Measurements from ENCODE around the gene NUCB1. TPM values are rescaled to one million over a fixed set of nuclear protein-coding genes. Genes with fewer than 3 reads are reported as not detected.
"Not testable (repeated sequence)": the region's sequence is repeated elsewhere in the genome, so short reads cannot be mapped to it uniquely, and the experiment has no call there.

Gene NUCB1
- total RNA-seq, 2 experiments from 2014 or later, result 229 to 236 TPM

DNA sequence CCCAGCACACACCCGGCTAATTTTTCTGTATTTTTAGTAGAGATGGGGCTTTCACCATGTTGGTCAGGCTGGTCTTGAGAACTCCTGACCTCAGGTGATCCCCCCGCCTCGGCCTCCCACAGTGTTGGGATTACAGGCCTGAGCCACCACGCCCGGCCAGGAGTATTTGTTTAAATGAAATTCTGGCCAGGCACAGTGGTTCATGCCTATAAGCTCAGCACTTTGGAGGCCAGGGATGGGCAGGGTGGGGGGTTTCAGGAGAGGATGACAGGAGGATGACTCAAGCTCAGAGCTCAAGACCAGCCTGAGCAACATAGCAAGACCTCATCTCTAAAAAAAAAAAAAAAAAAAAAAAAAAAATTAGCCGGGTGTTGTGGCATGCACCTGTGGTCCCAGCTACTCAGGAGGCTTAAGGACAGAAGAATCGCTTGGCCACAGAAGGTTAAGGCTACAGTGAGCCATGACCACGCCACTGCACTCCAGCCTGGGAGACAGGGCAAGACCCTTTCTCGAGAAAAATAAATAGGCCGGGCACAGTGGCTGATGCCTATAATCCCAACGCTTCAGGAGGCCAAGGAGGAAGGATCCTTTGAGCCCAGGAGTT is 25.2 kb downstream of the NUCB1 start:
- Mint-ChIP-seq H3K9me3 (ENCODE audit: insufficient read depth) (no peaks in the 10 kb centered on the region), H3K4me3 (no peak overlapping the region), H3K4me1 (ENCODE audit: low read depth) (peaks cover 3% of the 10 kb centered on the region), H3K27me3 (ENCODE audit: low read depth) (no peaks in the 10 kb centered on the region), H3K36me3 (ENCODE audit: low read depth) (peaks cover 20% of the 10 kb centered on the region), H3K27ac (no peak overlapping the region)
- ChIA-PET CTCF (interaction anchor here (1.3 kb wide), 1 partner anchor 25 kb away, joined by 3 read pairs; the partner anchor contains the start of gene NUCB1), POLR2A (interaction anchor here (0.6 kb wide), 1 partner anchor 47 kb away, joined by 3 read pairs; no protein-coding TSS in a partner anchor)
- ATAC-seq (no peak), DNase-seq (no peak)

DNA sequence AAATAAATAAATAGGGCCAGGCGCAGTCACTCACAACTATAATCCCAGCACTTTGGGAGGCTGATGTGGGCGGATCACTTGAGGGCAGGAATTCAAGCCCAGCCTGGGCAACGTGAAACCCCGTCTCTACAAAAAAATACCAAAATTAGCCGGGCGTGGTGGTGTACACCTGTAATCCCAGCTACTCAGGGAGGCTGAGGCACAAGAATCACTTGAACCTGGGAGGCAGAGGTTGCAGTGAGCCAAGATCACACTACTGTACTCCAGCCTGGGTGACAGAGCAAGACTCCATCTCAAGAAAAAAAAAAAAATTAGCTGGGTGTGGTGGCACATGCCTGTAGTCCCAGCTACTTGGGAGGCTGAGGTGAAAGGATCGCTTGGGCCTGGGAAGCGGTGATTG is 25.8 kb downstream of the NUCB1 start:
- POLR2A ChIA-PET, result interaction anchor here (0.6 kb wide), 1 partner anchor 46 kb away, joined by 3 read pairs; no protein-coding TSS in a partner anchor
- H3K4me1 Mint-ChIP-seq (ENCODE audit: low read depth); CTCF ChIA-PET; ATAC-seq; DNase-seq; H3K9me3 Mint-ChIP-seq (ENCODE audit: insufficient read depth); H3K27me3 Mint-ChIP-seq (ENCODE audit: low read depth); H3K27ac Mint-ChIP-seq; H3K4me3 Mint-ChIP-seq: not testable (repeated sequence)
- peaks cover 17% of the 10 kb centered on the region for H3K36me3 Mint-ChIP-seq (ENCODE audit: low read depth)

DNA sequence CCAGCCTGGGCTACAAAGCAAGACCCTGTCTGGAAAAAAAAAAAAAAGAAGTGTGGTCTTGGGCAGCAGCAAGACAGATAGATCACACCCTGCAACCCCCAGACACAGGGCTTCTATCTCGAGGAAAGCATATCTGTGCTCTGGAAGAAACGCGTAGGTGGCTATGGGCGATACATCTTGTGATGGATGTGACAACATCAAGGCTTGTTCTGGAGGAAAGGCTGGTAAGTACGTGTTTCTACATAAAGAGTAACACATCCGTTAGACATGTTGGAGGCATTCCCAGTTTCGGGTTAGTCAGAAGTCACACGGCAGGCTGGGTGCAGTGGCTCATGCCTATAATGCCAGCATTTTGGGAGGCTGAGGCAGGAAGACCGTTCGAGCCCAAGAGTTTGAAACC is 26.8 kb downstream of the NUCB1 start:
- no peak overlapping the region for H3K27ac Mint-ChIP-seq
- CTCF ChIA-PET, result no interaction called here

DNA sequence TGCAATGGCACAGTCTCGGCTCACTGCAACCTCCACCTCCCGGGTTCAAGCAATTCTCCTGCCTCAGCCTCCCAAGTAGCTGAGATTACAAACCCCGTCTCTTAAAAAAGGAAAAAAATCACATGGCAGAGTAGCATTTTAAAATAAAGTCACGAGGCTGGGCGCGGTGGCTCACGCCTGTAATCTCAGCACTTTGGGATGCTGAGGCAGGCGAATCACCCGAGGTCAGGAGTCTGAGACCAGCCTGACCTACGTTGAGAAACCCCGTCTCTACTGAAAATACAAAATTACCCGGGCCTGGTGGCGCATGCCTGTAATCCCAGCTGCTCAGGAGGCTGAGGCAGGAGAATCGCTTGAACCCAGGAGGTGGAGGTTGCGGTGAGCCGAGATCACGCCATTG is 27.6 kb downstream of the NUCB1 start:
- ATAC-seq; H3K36me3 Mint-ChIP-seq (ENCODE audit: low read depth); H3K4me3 Mint-ChIP-seq; H3K4me1 Mint-ChIP-seq (ENCODE audit: low read depth); H3K9me3 Mint-ChIP-seq (ENCODE audit: insufficient read depth); H3K27me3 Mint-ChIP-seq (ENCODE audit: low read depth); DNase-seq; H3K27ac Mint-ChIP-seq; POLR2A ChIA-PET; CTCF ChIA-PET: not testable (repeated sequence)

More for the DNA sequence above, 26.8 kb downstream of the NUCB1 start:
- ATAC-seq (no peak), DNase-seq (no peak)
- Mint-ChIP-seq H3K4me1 (ENCODE audit: low read depth) (peaks cover 3% of the 10 kb centered on the region), H3K4me3 (no peak overlapping the region), H3K27me3 (ENCODE audit: low read depth) (no peaks in the 10 kb centered on the region), H3K9me3 (ENCODE audit: insufficient read depth) (no peaks in the 10 kb centered on the region), H3K36me3 (ENCODE audit: low read depth) (peaks cover 10% of the 10 kb centered on the region)
- POLR2A ChIA-PET, result no interaction called here

DNA sequence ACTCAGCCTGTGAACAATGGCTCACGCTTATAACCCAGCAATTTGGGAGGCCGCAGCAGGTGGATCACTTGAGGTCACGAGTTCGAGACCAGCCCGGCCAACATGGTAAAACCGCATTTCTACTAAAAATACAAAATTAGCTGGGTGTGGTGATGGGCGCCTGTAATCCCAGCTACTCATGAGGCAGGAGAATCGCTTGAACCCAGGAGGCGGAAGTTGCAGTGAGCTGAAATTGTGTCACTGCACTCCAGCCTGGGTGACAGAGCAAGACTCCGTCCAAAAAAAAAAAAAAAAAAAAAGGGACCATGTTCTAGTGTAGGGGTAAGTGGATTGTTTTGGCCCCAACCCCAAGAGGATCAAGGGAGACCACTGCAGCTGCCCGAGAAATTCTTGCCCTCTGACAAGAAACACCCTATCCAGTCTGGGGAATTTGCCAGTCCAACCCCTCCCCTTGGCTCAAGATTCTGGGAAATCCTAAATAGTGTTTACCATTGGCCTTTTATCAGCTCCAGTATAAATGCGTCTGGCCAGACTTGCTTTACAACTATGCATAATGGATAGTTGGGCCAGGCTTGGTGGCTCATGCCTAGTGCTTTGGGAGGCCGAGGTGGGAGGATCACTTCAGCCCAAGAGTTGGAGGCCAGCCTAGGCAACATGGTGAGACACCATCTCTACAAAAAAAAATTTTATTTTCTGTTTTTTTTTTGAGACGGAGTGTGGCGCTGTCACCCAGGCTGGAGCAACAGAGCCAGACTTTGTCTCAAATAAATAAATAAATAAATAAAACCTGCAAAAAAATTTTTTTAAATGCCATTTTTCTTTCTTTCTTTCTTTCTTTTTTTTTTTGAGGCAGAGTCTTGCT is 28.3 kb downstream of the NUCB1 start:
- Mint-ChIP-seq H3K36me3 (ENCODE audit: low read depth) (peaks cover 3% of the 10 kb centered on the region), H3K27ac (no peak overlapping the region)

DNA sequence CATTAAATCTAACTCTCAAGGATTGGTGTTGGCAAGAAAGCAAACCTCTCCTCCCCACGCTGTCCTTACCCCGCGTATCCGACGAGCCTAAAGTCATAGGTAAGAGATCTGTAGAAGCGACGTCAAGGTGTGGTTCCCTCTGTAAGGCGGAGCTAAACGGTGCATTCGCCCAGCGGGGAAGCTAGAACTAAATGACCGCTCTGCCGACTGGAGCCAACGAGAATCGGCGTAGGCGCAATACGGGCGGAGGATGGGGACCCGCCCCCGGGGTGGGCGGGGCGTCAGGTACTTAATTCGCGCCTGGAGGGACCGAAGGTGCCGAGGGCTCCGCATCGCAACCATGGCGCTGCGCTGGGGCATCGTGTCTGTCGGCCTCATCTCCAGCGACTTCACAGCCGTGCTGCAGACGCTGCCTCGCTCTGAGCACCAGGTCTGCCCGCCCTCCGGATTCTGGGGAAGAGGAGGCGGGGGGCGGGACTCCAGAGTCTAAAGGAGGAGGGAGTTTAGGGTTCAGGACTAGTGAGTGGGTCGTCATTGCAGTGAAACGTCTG is 33.3 kb downstream of the NUCB1 start, which contains the start of gene DHDH:
Gene DHDH, plus strand, starts transcription at position 318 of the 551 bp plus-strand sequence. Its CDS starts 23 bp downstream, at position 341.
- Mint-ChIP-seq H3K27ac (peak within 1 kb of the TSS; percentile 73), H3K4me3 (peak within 1 kb of the TSS; percentile 79)

More for the DNA sequence above, 28.3 kb downstream of the NUCB1 start:
- POLR2A ChIA-PET, result no interaction called here
- Mint-ChIP-seq H3K27me3 (ENCODE audit: low read depth) (peaks cover 3% of the 10 kb centered on the region), H3K4me1 (ENCODE audit: low read depth) (peaks cover 8% of the 10 kb centered on the region), H3K9me3 (ENCODE audit: insufficient read depth) (no peaks in the 10 kb centered on the region), H3K4me3 (no peak overlapping the region)
- ATAC-seq (no peak), DNase-seq (no peak)
- CTCF ChIA-PET, result no interaction called here

DNA sequence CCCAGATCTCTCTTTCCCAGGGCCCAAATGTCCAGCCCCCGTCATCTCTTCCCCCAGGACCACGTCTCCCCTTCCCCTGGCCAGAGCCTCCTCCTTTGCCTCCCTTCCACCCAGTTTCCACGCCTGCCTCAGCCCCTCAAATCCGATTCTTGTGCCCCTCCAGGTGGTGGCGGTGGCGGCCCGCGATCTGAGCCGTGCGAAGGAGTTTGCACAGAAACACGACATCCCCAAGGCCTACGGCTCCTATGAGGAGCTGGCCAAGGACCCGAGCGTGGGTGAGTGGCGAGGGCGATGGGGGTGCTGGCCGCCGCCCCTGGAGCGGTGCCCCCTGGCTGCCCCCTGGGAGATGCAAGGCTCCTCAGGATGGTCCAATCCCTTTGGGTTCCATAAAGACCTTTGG is 34.7 kb downstream of the NUCB1 start:
- Mint-ChIP-seq H3K9me3 (ENCODE audit: insufficient read depth) (no peaks in the 10 kb centered on the region), H3K4me1 (ENCODE audit: low read depth) (peaks cover 14% of the 10 kb centered on the region), H3K27me3 (ENCODE audit: low read depth) (peaks cover 3% of the 10 kb centered on the region), H3K27ac (no peak overlapping the region), H3K4me3 (no peak overlapping the region), H3K36me3 (ENCODE audit: low read depth) (no peaks in the 10 kb centered on the region)
- ChIA-PET POLR2A (interaction anchor here (1.0 kb wide), 2 partner anchors 16 to 18 kb away, joined by 3 to 4 read pairs; no protein-coding TSS in a partner anchor), CTCF (no interaction called here)
- DNase-seq, result no peak
- no peak for ATAC-seq

More for the DNA sequence above, 33.3 kb downstream of the NUCB1 start, which contains the start of gene DHDH:
- no peaks in the 10 kb centered on the region for H3K9me3 Mint-ChIP-seq (ENCODE audit: insufficient read depth)
- DNase-seq (peak; percentile 92), ATAC-seq (peak; percentile 99)
- POLR2A ChIA-PET, result interaction anchor here (0.9 to 1.5 kb wide), 5 partner anchors 21 to 59 kb away, joined by 3 to 5 read pairs (median 3); partner anchors contain the start of gene NUCB1
- CTCF ChIA-PET, result interaction anchor here (1.0 to 2.1 kb wide), 6 partner anchors 10 to 145 kb away, joined by 4 to 17 read pairs (median 4); partner anchors contain the start of genes GYS1 and RUVBL2
- H3K36me3 Mint-ChIP-seq (ENCODE audit: low read depth), result no peaks in the 10 kb centered on the region
- H3K27me3 Mint-ChIP-seq (ENCODE audit: low read depth), result peaks cover 3% of the 10 kb centered on the region
- peaks cover 14% of the 10 kb centered on the region for H3K4me1 Mint-ChIP-seq (ENCODE audit: low read depth)

DNA sequence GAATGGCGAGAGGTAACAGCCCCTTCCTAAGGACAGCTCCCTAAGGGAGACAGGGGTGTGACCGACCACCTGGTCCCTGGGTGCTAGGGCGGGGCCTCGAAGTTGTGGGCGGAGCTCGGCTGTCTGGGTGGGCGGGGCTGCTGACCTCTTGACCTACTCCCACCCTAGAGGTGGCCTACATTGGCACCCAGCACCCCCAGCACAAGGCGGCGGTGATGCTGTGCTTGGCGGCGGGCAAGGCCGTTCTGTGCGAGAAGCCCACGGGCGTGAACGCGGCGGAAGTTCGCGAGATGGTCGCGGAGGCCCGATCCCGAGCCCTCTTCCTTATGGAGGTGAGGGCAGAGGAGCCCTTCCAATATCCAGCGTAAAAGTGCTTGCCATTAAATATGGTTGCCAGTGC is 35.8 kb downstream of the NUCB1 start:
- Mint-ChIP-seq H3K4me1 (ENCODE audit: low read depth) (peaks cover 14% of the 10 kb centered on the region), H3K4me3 (no peak overlapping the region), H3K27ac (no peak overlapping the region), H3K9me3 (ENCODE audit: insufficient read depth) (no peaks in the 10 kb centered on the region), H3K27me3 (ENCODE audit: low read depth) (peaks cover 3% of the 10 kb centered on the region), H3K36me3 (ENCODE audit: low read depth) (peaks cover under 1% of the 10 kb centered on the region)
- POLR2A ChIA-PET, result interaction anchor here (0.9 to 1.0 kb wide), 3 partner anchors 15 to 289 kb away, joined by 3 to 4 read pairs (median 3); no protein-coding TSS in a partner anchor
- ATAC-seq (no peak), DNase-seq (no peak)
- CTCF ChIA-PET, result no interaction called here

DNA sequence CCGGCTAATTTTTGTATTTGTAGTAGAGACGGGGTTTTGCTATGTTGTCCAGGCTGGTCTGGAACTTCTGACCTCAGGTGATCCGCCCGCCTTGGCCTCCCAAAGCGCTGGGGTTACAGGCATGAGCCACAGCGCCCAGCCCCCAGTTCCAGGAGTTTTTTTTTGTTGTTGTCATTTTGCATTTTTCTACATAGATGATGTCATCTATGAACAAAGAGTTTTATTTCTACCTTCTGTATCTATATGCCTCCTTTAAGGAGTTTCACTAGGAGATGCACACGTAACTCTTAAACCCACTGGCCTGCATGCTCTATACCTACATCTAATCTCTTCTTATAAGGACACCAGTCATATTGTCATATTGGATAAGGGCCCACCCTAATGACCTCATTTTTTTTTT is 38.1 kb downstream of the NUCB1 start:
- no peak for DNase-seq
- H3K27me3 Mint-ChIP-seq (ENCODE audit: low read depth), result peaks cover 1% of the 10 kb centered on the region
- no peak for ATAC-seq
- ChIA-PET CTCF (no interaction called here), POLR2A (no interaction called here)
- peaks cover 6% of the 10 kb centered on the region for H3K36me3 Mint-ChIP-seq (ENCODE audit: low read depth)
- H3K9me3 Mint-ChIP-seq (ENCODE audit: insufficient read depth), result no peaks in the 10 kb centered on the region
- peaks cover 10% of the 10 kb centered on the region for H3K4me1 Mint-ChIP-seq (ENCODE audit: low read depth)
- no peak overlapping the region for H3K27ac Mint-ChIP-seq
- no peak overlapping the region for H3K4me3 Mint-ChIP-seq

DNA sequence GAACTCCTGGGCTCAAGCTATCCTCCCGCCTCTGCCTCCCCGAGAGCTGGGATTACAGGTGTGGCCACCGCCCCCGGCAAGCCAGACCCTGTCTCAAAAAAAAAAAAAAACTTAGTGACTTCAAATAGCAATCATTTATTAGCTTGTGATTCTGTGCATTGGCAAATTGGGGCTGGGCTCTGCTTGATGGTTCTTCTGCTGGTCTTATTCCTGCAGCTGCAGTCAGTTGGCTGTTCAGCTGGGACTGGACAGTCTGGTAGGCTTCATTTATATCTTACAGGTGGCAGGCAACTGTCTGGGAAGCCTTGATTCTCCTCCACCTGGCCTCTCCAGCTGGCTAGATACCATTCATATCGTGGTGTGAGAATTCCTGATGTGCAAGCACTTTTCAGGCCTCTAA is 40.8 kb downstream of the NUCB1 start:
- H3K4me1 Mint-ChIP-seq (ENCODE audit: low read depth), result no peaks in the 10 kb centered on the region
- ChIA-PET POLR2A (interaction anchor here (0.6 kb wide), 1 partner anchor 9 kb away, joined by 6 read pairs; no protein-coding TSS in a partner anchor), CTCF (interaction anchor here (0.6 kb wide), 1 partner anchor 97 kb away, joined by 3 read pairs; no protein-coding TSS in a partner anchor)
- H3K4me3 Mint-ChIP-seq, result no peak overlapping the region
- H3K27me3 Mint-ChIP-seq (ENCODE audit: low read depth), result no peaks in the 10 kb centered on the region
- DNase-seq (no peak), ATAC-seq (no peak)
- H3K9me3 Mint-ChIP-seq (ENCODE audit: insufficient read depth), result no peaks in the 10 kb centered on the region
- H3K36me3 Mint-ChIP-seq (ENCODE audit: low read depth), result peaks cover 6% of the 10 kb centered on the region
- no peak overlapping the region for H3K27ac Mint-ChIP-seq

DNA sequence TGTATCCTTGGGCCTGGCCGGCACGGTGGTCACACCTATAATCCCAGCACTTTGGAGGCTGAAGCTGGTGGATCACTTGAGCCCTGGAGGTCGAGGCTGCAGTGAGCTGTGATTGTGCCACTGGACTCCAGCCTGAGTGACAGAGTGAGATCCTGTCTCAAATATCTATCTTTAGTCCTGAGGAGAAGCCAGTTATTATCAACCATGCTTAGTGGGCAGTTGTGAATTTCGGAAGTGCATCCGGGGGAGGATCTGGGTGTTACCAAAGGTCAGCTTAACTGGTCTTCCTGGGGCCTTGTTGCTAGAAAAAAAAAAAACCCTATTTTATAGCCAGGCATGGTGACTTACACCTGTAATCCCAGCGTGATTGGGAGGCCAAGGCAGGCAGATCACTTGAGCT is 43.0 kb downstream of the NUCB1 start:
- Mint-ChIP-seq H3K27ac (no peak overlapping the region), H3K4me3 (no peak overlapping the region), H3K4me1 (ENCODE audit: low read depth) (no peaks in the 10 kb centered on the region), H3K36me3 (ENCODE audit: low read depth) (peaks cover 6% of the 10 kb centered on the region), H3K27me3 (ENCODE audit: low read depth) (no peaks in the 10 kb centered on the region), H3K9me3 (ENCODE audit: insufficient read depth) (peaks cover 4% of the 10 kb centered on the region)
- ATAC-seq (no peak), DNase-seq (no peak)
- ChIA-PET POLR2A (no interaction called here), CTCF (interaction anchor here (1.0 to 1.2 kb wide), 4 partner anchors 8 to 155 kb away, joined by 3 to 5 read pairs (median 3); no protein-coding TSS in a partner anchor)

Data from activated CD8-positive, alpha-beta T cell treated with anti-CD3 and anti-CD28 coated beads, Interleukin-2, amount 10 ng/mL, durations not matched to agents 7 days and 5 days (primary cell).